Right lobe of liver (tissue), 4 donors: ENCODE data around the gene PPP2R5C.

Experiments used
- POLR2A ChIP-seq: fragments of 450-650 bp; IDR thresholded peaks from one replicate; pipeline ENCODE4 v1.6.1; 2017; ENCODE audit warnings: antibody characterized with exemption, mild to moderate bottlenecking
- TF ChIP-seq, protein P1 (sequence below), 4 donors: fragments of 200-600 bp in 3 of 4; fragments of 450-650 bp in 1 of 4; IDR thresholded peaks; one replicate each; pipeline versions ENCODE4 v1.5.1 to v1.8.0; 2016 to 2022; ENCODE audit warnings: antibody characterized with exemption in 4 of 4, mild to moderate bottlenecking in 2 of 4
- donor health status: DM: no; HTN: no; CAD: no.
- donor health status: DM: no; HTN: no; CAD: no.
- donor health status: DM: no; HTN: yes; CAD: no.

DNA sequence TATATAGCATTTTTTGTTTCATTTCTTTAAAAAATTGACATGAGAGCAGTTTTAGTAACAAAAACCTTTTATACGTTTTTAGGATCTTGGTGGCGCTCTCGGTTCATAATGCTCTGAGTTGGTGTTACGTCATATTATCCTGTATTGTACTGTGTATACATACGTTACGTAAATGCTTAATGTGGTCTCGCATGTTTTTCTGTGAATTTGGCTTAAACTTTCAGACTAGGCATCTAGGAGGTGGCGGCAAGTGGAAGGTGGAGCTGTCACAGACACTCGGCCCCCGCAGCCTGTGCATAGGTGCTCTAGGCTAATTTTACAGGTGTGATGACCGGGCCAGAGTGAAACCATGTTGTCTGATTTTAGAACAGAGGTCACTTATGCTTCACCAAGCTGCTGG is 60.0 kb downstream of the PPP2R5C start:
- TF ChIP-seq, protein P1, sequence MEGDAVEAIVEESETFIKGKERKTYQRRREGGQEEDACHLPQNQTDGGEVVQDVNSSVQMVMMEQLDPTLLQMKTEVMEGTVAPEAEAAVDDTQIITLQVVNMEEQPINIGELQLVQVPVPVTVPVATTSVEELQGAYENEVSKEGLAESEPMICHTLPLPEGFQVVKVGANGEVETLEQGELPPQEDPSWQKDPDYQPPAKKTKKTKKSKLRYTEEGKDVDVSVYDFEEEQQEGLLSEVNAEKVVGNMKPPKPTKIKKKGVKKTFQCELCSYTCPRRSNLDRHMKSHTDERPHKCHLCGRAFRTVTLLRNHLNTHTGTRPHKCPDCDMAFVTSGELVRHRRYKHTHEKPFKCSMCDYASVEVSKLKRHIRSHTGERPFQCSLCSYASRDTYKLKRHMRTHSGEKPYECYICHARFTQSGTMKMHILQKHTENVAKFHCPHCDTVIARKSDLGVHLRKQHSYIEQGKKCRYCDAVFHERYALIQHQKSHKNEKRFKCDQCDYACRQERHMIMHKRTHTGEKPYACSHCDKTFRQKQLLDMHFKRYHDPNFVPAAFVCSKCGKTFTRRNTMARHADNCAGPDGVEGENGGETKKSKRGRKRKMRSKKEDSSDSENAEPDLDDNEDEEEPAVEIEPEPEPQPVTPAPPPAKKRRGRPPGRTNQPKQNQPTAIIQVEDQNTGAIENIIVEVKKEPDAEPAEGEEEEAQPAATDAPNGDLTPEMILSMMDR (IDR thresholded peaks at IDR 0.05): no peak
- TF ChIP-seq POLR2A: no peak
